Measurements from ENCODE around the gene RBM39.
"Not testable (repeated sequence)": the region's sequence is repeated elsewhere in the genome, so short reads cannot be mapped to it uniquely, and the experiment has no call there.

Gene RBM39

GRCh38 chr20:35741892-35742740 lies at the start of gene RBM39:
TSS of gene RBM39 (minus strand) at chr20:35742260. CDS start at chr20:35740874, 1,386 bp downstream.
- peak; percentile 100 for DNase-seq

- no peak for DNase-seq
These were observed 49.8 kb upstream of the RBM39 start for GRCh38 chr20:35791821-35792220.

GRCh38 chr20:35791097-35791496 lies 49.0 kb upstream of the RBM39 start:
- no peak for DNase-seq

GRCh38 chr20:35788796-35789195 lies 46.7 kb upstream of the RBM39 start:
- DNase-seq, result no peak

- not testable (repeated sequence) for DNase-seq
These were observed 43.5 kb upstream of the RBM39 start for GRCh38 chr20:35785541-35785940.

GRCh38 chr20:35783811-35784210 lies 41.8 kb upstream of the RBM39 start:
- DNase-seq, result not testable (repeated sequence)

- DNase-seq, result no peak
These were observed 34.5 kb upstream of the RBM39 start for GRCh38 chr20:35776513-35777101.

GRCh38 chr20:35774391-35774790 lies 32.3 kb upstream of the RBM39 start:
- no peak for DNase-seq

GRCh38 chr20:35773154-35773751 lies 31.2 kb upstream of the RBM39 start:
- DNase-seq, result peak; percentile 60 to 70

- no peak for DNase-seq
These were observed 30.6 kb upstream of the RBM39 start for GRCh38 chr20:35772563-35773058.

GRCh38 chr20:35771689-35772562 lies 29.9 kb upstream of the RBM39 start, which contains the start of gene PHF20:
TSS of gene PHF20 (plus strand) at chr20:35772015. CDS start at chr20:35801523, 29,508 bp downstream.
- DNase-seq, result peak; percentile 99 to 100

- DNase-seq, result no peak
These were observed 29.3 kb upstream of the RBM39 start for GRCh38 chr20:35771367-35771688.

- DNase-seq, result peak; percentile 56 to 67
These were observed 26.9 kb upstream of the RBM39 start for GRCh38 chr20:35768731-35769664.

- peak; percentile 78 to 84 for DNase-seq
These were observed 25.8 kb upstream of the RBM39 start for GRCh38 chr20:35767683-35768481.

GRCh38 chr20:35766843-35767242 lies 24.8 kb upstream of the RBM39 start:
- DNase-seq, result no peak

GRCh38 chr20:35764936-35765335 lies 22.9 kb upstream of the RBM39 start:
- not testable (repeated sequence) for DNase-seq

- DNase-seq, result no peak
These were observed 20.4 kb upstream of the RBM39 start for GRCh38 chr20:35762461-35762860.

- not testable (repeated sequence) for DNase-seq
These were observed 19.5 kb upstream of the RBM39 start for GRCh38 chr20:35761548-35761947.

GRCh38 chr20:35757098-35757705 lies 15.1 kb upstream of the RBM39 start:
- no peak for DNase-seq

GRCh38 chr20:35756404-35756803 lies 14.3 kb upstream of the RBM39 start:
- DNase-seq, result no peak
